ENCODE measurements around the gene RAET1E.

DNA sequence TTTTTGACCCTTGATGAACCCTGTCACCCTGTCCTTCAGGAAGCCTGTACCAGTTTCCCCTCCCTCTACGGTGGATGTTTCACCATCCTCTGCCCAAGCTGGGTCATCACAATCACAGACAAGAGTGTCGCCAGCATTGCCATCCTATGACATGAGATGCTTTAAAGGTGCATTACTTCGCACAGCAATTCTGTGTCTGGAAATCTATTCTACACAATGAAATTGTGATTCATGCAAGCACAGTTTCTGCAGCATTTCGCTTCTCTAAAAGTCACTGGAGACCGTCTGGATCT is 41.4 kb upstream of the RAET1E start:
- TF ChIP-seq POLR2A (IDR thresholded peaks at IDR 0.05; ENCODE audit: low read length) (no peak), GATA1 (IDR thresholded peaks at IDR 0.05; ENCODE audit: low read depth, low read length) (no peak)
